Tibial artery (tissue), 4 donors: ENCODE data around the gene OCSTAMP.

Experiments used
- DNase-seq, 2 donors: peaks; one replicate each; pipeline ENCODE4 v3.0.0-alpha.2; 2019
- H3K27ac ChIP-seq, 2 donors: fragments of 200-600 bp; sonication (generic) in 1 of 2; 1 replicate in 1 of 2; 2 replicates in 1 of 2; pipeline ENCODE4 v1.5.1; 2018 to 2019; ENCODE audit warnings: mild to moderate bottlenecking in 1 of 2
- H3K27me3 ChIP-seq, 2 donors: fragments of 200-600 bp; sonication (generic) in 1 of 2; one replicate each; pipeline versions ENCODE4 v1.5.1 to v1.6.0; 2016 to 2019
- H3K36me3 ChIP-seq, 3 donors: fragments of 200-600 bp; sonication (generic) in 2 of 3; one replicate each; pipeline ENCODE4 v1.5.1; 2016 to 2019; ENCODE audit warnings: mild to moderate bottlenecking in 2 of 3
- H3K4me1 ChIP-seq, 4 donors: fragments of 200-600 bp; sonication (generic) in 2 of 4; 1 replicate in 3 of 4; 2 replicates in 1 of 4; pipeline ENCODE4 v1.5.1; 2016 to 2019
- H3K4me3 ChIP-seq, 2 donors: fragments of 200-600 bp; sonication (generic) in 1 of 2; 1 replicate in 1 of 2; 2 replicates in 1 of 2; pipeline ENCODE4 v1.5.1; 2018 to 2019; ENCODE audit warnings: mild to moderate bottlenecking in 2 of 2
- H3K9me3 ChIP-seq, 3 donors: fragments of 200-600 bp; sonication (generic) in 1 of 3; one replicate each; pipeline ENCODE4 v1.5.1; 2016 to 2019
- CTCF ChIP-seq, 2 experiments: fragments of 200-600 bp in 1 of 2; fragments of 450-650 bp in 1 of 2; IDR thresholded peaks; one replicate each; pipeline ENCODE4 v1.5.1; 2017 to 2019; ENCODE audit warnings: antibody characterized with exemption in 2 of 2, mild to moderate bottlenecking in 1 of 2, moderate library complexity in 1 of 2
- intact Hi-C: fragments of 100-400 bp; cut with DNase I; formaldehyde crosslinking; loops from one replicate; pipeline ENCODE4 v1.15.0; 2023; ENCODE audit warnings: low total_unique reads

Gene OCSTAMP

GRCh38 chr20:46491354-46491753 is 59.1 kb downstream of the OCSTAMP start:
- peaks cover 0 to 7% of the 10 kb centered on the region in 2 donors for H3K27me3 ChIP-seq
- no peak overlapping the region for H3K4me3 ChIP-seq
- H3K27ac ChIP-seq, result no peak overlapping the region
- TF ChIP-seq CTCF (IDR thresholded peaks at IDR 0.05), result no peak
- no peak for DNase-seq
- no peaks in the 10 kb centered on the region for H3K4me1 ChIP-seq
- H3K36me3 ChIP-seq, result peaks cover 0 to 4% (median 0%) of the 10 kb centered on the region in 3 donors
- intact Hi-C loops, result no loop called here
- H3K9me3 ChIP-seq, result no peaks in the 10 kb centered on the region
